ENCODE data around the gene TACC3.

DNA sequence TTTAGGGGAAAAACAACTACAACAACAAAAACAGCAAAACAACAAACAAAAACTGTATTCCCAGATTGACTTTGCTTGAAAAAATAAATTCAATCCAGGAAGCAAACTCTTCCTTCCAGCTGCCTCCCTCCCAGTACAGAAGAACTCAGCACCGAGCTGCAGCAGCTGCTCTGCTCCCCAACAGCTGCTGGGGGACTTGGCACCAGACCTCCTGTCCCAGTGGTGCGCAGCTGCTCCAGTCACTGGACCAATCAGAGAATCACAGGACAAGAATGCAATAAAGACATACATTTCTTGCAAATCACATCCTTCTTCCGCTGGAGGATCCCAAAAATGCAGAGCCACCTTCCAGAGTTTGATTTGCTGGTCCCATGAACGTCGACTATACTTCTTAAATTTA, 25.4 kb upstream of the TACC3 start:
- TF ChIP-seq, protein P1, sequence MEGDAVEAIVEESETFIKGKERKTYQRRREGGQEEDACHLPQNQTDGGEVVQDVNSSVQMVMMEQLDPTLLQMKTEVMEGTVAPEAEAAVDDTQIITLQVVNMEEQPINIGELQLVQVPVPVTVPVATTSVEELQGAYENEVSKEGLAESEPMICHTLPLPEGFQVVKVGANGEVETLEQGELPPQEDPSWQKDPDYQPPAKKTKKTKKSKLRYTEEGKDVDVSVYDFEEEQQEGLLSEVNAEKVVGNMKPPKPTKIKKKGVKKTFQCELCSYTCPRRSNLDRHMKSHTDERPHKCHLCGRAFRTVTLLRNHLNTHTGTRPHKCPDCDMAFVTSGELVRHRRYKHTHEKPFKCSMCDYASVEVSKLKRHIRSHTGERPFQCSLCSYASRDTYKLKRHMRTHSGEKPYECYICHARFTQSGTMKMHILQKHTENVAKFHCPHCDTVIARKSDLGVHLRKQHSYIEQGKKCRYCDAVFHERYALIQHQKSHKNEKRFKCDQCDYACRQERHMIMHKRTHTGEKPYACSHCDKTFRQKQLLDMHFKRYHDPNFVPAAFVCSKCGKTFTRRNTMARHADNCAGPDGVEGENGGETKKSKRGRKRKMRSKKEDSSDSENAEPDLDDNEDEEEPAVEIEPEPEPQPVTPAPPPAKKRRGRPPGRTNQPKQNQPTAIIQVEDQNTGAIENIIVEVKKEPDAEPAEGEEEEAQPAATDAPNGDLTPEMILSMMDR (conservative IDR thresholded peaks at IDR 0.05 in 1 of 2, IDR thresholded peaks at IDR 0.05 in 1 of 2; ENCODE audit: low read depth in 1 of 2, low read length in 2 of 2) = no peak
- no peak for TF ChIP-seq EZH2 (IDR thresholded peaks at IDR 0.05; ENCODE audit: low read length, missing control alignments)

Measured in fibroblast of lung (primary cell).